ENCODE measurements around the gene DYNLT1. TPM values are rescaled to one million over a fixed set of nuclear protein-coding genes. Genes with fewer than 3 reads are reported as not detected.

Gene DYNLT1
- total RNA-seq, 4 donors from 2014 or later, result 78.7 to 107 (median 87.4) TPM

GRCh38 chr6:158599635-158600034, 44.9 kb downstream of the DYNLT1 start:
- TF ChIP-seq CTCF (IDR thresholded peaks at IDR 0.05) (no peak), POLR2A (IDR thresholded peaks at IDR 0.05) (no peak)
- 84 to 87% methylated on average over 7 to 11 of the region's 18 CpGs for WGBS, 2 donors
- H3K4me3 ChIP-seq, result no peak overlapping the region
- no peaks in the 10 kb centered on the region for H3K4me1 ChIP-seq
- no peak for DNase-seq
- no peaks in the 10 kb centered on the region for H3K27me3 ChIP-seq
- peaks cover 0 to 95% (median 4%) of the 10 kb centered on the region in 3 donors for H3K36me3 ChIP-seq
- H3K9me3 ChIP-seq, result no peaks in the 10 kb centered on the region
- no peak overlapping the region for H3K27ac ChIP-seq
- intact Hi-C loops (cut with DNase I), result loop anchor here (10.0 kb wide), 1 partner anchor 375 kb away; no protein-coding TSS in a partner anchor

- peaks cover 0 to 99% (median 6%) of the 10 kb centered on the region in 3 donors for H3K36me3 ChIP-seq
- 91 to 100% methylated on average over 4 of the region's 4 CpGs for WGBS, 2 donors
Observed at GRCh38 chr6:158597565-158597964, 47.0 kb downstream of the DYNLT1 start.

GRCh38 chr6:158596861-158597260, 47.7 kb downstream of the DYNLT1 start:
- 62 to 84% methylated on average over 6 of the region's 6 CpGs for WGBS, 2 donors
- TF ChIP-seq CTCF (IDR thresholded peaks at IDR 0.05) (no peak), POLR2A (IDR thresholded peaks at IDR 0.05) (no peak)
- H3K27ac ChIP-seq, result no peak overlapping the region
- H3K27me3 ChIP-seq, result no peaks in the 10 kb centered on the region
- H3K36me3 ChIP-seq, result peaks cover 0 to 99% (median 13%) of the 10 kb centered on the region in 3 donors
- no peak for DNase-seq
- H3K4me1 ChIP-seq, result no peaks in the 10 kb centered on the region
- H3K9me3 ChIP-seq, result no peaks in the 10 kb centered on the region
- intact Hi-C loops (cut with DNase I), result no loop called here
- no peak overlapping the region for H3K4me3 ChIP-seq

More at GRCh38 chr6:158597565-158597964, 47.0 kb downstream of the DYNLT1 start:
- intact Hi-C loops (cut with DNase I), result no loop called here
- Histone ChIP-seq H3K27ac (no peak overlapping the region), H3K9me3 (no peaks in the 10 kb centered on the region), H3K27me3 (no peaks in the 10 kb centered on the region), H3K4me1 (no peaks in the 10 kb centered on the region), H3K4me3 (no peak overlapping the region)
- TF ChIP-seq CTCF (IDR thresholded peaks at IDR 0.05) (no peak), POLR2A (IDR thresholded peaks at IDR 0.05) (no peak)
- DNase-seq, result no peak

- H3K4me1 ChIP-seq, result no peaks in the 10 kb centered on the region
- no peaks in the 10 kb centered on the region for H3K9me3 ChIP-seq
- TF ChIP-seq POLR2A (IDR thresholded peaks at IDR 0.05), result no peak
- TF ChIP-seq CTCF (IDR thresholded peaks at IDR 0.05), result peak in 2 of 6 experiments; percentile 10 to 27
- no peak overlapping the region for H3K27ac ChIP-seq
- DNase-seq, result no peak
- peaks cover 0 to 99% (median 22%) of the 10 kb centered on the region in 3 donors for H3K36me3 ChIP-seq
- no peak overlapping the region for H3K4me3 ChIP-seq
- 74 to 89% methylated on average over 5 of the region's 5 CpGs for WGBS, 2 donors
- H3K27me3 ChIP-seq, result no peaks in the 10 kb centered on the region
- intact Hi-C loops (cut with DNase I), result no loop called here
Observed at GRCh38 chr6:158595223-158595622, 49.3 kb downstream of the DYNLT1 start.

- intact Hi-C loops (cut with DNase I), result no loop called here
Observed at GRCh38 chr6:158593670-158594069, 50.9 kb downstream of the DYNLT1 start.

More at GRCh38 chr6:158593670-158594069, 50.9 kb downstream of the DYNLT1 start:
- DNase-seq, result no peak
- Histone ChIP-seq H3K4me1 (no peaks in the 10 kb centered on the region), H3K36me3 (peaks cover 0 to 99% (median 18%) of the 10 kb centered on the region in 3 donors), H3K27me3 (no peaks in the 10 kb centered on the region), H3K4me3 (no peak overlapping the region), H3K9me3 (no peaks in the 10 kb centered on the region), H3K27ac (no peak overlapping the region)
- 86 to 90% methylated on average over 3 of the region's 3 CpGs for WGBS, 2 donors
- TF ChIP-seq CTCF (IDR thresholded peaks at IDR 0.05) (no peak), POLR2A (IDR thresholded peaks at IDR 0.05) (no peak)
